Body of pancreas (tissue), 4 donors: ENCODE measurements around the gene AIF1. TPM values are rescaled to one million over a fixed set of nuclear protein-coding genes. Genes with fewer than 3 reads are reported as not detected.

Experiments used
- ATAC-seq: fragments of 150-250 bp; one replicate; pipeline ENCODE4 v1.9.1; 2016
- DNase-seq, 4 donors: peaks; one replicate each; pipeline ENCODE4 v3.0.0-alpha.2; 2019
- H3K27ac ChIP-seq, 4 donors: fragments of 200-600 bp; sonication (generic); 1 replicate in 3 of 4; 2 replicates in 1 of 4; pipeline versions ENCODE4 v1.5.1 to v1.6.1; 2016 to 2019; ENCODE audit warnings: mild to moderate bottlenecking in 1 of 4, mixed read lengths in 1 of 4, moderate library complexity in 1 of 4
- H3K27me3 ChIP-seq, 2 donors: fragments of 200-600 bp; sonication (generic); one replicate each; pipeline ENCODE4 v1.6.0; 2016; ENCODE audit warnings: mild to moderate bottlenecking in 1 of 2
- H3K36me3 ChIP-seq, 2 donors: fragments of 200-600 bp; sonication (generic); replicated peaks in 1 of 2; 2 replicates each; pipeline ENCODE4 v1.5.1; 2016; ENCODE audit warnings: low read depth in 2 of 2; ENCODE audit not compliant: insufficient read depth in 1 of 2
- H3K4me1 ChIP-seq: fragments of 200-600 bp; sonication (generic); one replicate; pipeline ENCODE4 v1.6.0; 2016
- H3K4me3 ChIP-seq, 2 donors: fragments of 200-600 bp; sonication (generic); 1 replicate in 1 of 2; 2 replicates in 1 of 2; pipeline ENCODE4 v1.5.1; 2016 to 2019
- H3K9me3 ChIP-seq, 3 donors: fragments of 200-600 bp; sonication (generic); 1 replicate in 2 of 3; 2 replicates in 1 of 3; pipeline ENCODE4 v1.5.1; 2016
- POLR2A ChIP-seq, 3 donors: fragments of 450-650 bp; IDR thresholded peaks; one replicate each; pipeline ENCODE4 v1.6.1; 2016; ENCODE audit warnings: antibody characterized with exemption in 3 of 3, mild to moderate bottlenecking in 2 of 3
- WGBS, 2 donors: methylation state at CpG; one replicate each; pipeline ENCODE4 v1.1.5; 2017; 5-methylcytosine and 5-hydroxymethylcytosine counted together
- intact Hi-C: fragments of 100-400 bp; cut with DNase I; formaldehyde crosslinking; loops from one replicate; pipeline ENCODE4 v1.15.1; 2023
- total RNA-seq, 2 donors: library from RNA; depleted of rRNA; stranded (reverse); fragments of >200 nt; gene quantifications; one replicate each; pipeline ENCODE4 v1.1.0, GENCODE V29; 2016
- TF ChIP-seq, protein P1 (sequence below), 7 experiments: fragments of 450-650 bp in 4 of 7; fragments of 200-600 bp in 3 of 7; sonication (generic) in 3 of 7; IDR thresholded peaks; one replicate each; pipeline ENCODE4 v1.5.1; 2016 to 2019; ENCODE audit warnings: antibody characterized with exemption in 7 of 7

Gene AIF1
- total RNA-seq, 2 donors from 2014 or later, result 2.3 to 7.3 TPM

DNA sequence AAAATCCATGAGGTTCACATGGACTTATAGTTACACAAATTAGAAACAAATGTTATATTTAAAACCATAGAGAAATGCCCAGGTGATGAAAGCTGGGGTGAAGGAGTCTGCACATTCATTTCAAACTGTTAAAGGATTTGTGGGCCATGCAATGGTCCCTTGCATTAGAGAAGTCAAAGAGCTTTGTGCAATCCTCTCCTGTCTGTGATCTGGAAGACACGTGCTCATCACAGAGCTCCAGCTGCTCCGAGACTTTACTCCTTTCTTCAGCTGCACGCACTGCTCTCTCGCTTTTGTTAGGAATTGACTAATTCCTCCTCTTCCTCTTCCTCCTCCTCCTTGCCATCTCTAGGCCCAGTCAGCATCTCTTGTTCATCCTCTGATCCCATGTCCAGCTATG is 4.1 kb upstream of the AIF1 start:
- H3K9me3 ChIP-seq, result no peaks in the 10 kb centered on the region
- no peak overlapping the region for H3K4me3 ChIP-seq
- no peaks in the 10 kb centered on the region for H3K36me3 ChIP-seq
- no peaks in the 10 kb centered on the region for H3K27me3 ChIP-seq
- 79 to 88% methylated on average over 4 of the region's 4 CpGs for WGBS, 2 donors
- H3K27ac ChIP-seq, result no peak overlapping the region
- intact Hi-C loops, result no loop called here
- no peak for TF ChIP-seq POLR2A (IDR thresholded peaks at IDR 0.05)
- TF ChIP-seq, protein P1, sequence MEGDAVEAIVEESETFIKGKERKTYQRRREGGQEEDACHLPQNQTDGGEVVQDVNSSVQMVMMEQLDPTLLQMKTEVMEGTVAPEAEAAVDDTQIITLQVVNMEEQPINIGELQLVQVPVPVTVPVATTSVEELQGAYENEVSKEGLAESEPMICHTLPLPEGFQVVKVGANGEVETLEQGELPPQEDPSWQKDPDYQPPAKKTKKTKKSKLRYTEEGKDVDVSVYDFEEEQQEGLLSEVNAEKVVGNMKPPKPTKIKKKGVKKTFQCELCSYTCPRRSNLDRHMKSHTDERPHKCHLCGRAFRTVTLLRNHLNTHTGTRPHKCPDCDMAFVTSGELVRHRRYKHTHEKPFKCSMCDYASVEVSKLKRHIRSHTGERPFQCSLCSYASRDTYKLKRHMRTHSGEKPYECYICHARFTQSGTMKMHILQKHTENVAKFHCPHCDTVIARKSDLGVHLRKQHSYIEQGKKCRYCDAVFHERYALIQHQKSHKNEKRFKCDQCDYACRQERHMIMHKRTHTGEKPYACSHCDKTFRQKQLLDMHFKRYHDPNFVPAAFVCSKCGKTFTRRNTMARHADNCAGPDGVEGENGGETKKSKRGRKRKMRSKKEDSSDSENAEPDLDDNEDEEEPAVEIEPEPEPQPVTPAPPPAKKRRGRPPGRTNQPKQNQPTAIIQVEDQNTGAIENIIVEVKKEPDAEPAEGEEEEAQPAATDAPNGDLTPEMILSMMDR (IDR thresholded peaks at IDR 0.05), result no peak
- ATAC-seq (no peak), DNase-seq (no peak)
- no peaks in the 10 kb centered on the region for H3K4me1 ChIP-seq

DNA sequence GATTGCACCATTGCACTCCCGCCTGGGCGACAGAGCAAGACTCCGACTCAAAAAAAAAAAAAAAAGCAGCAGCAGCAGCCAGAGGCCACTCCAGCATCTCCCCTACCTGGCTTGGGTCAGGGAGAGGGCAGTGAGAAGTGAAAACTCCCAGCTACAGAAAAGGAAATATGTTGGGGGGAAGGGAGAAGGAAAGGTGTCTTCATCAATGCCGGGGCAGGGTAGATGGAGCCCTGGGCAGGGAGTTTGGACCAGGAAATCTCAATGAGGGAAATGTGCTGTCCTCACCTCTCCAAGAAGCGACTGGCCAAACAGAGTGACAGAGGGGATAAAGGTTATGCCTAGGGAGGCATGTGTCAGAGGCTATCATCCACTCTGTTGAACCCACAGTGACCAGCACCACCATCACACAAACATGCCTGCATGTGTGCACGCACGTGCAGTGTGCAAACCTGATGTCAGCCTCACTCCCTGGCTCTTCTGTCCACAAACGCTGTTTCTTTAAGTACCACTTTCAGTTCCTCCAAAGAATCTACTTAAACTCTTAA is 887 bp upstream of the AIF1 start:
- Histone ChIP-seq H3K4me1 (no peaks in the 10 kb centered on the region), H3K4me3 (no peak overlapping the region), H3K27me3 (no peaks in the 10 kb centered on the region), H3K36me3 (no peaks in the 10 kb centered on the region), H3K27ac (peak overlapping the region in 1 of 4 donors; percentile 52), H3K9me3 (no peaks in the 10 kb centered on the region)
- TF ChIP-seq, protein P1 (IDR thresholded peaks at IDR 0.05), result no peak
- no peak for TF ChIP-seq POLR2A (IDR thresholded peaks at IDR 0.05)
- intact Hi-C loops, result no loop called here
- ATAC-seq (no peak), DNase-seq (peak in 1 of 4 donors; percentile 18)
- 71 to 77% methylated on average over 8 of the region's 8 CpGs for WGBS, 2 donors

DNA sequence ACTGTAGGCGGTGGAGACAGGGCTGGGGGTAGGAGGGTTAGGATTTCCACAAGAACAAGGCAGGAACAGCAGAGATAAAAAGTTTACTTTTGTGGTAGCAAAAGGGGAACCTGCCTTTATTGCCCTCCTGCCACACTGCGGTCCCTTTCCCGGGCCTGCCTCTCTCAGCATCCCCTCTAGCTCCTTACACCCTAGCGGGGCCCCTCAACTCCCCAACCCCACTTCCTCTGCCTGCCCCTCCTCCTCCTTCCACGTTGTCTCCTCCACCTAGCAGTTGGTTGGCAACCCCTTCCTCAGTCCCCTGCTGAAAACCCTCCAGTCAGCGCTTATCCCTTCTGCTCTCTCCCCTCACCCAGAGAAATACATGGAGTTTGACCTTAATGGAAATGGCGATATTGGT is 714 bp downstream of the AIF1 start:
- no peaks in the 10 kb centered on the region for H3K27me3 ChIP-seq
- peaks cover 4% of the 10 kb centered on the region for H3K4me1 ChIP-seq
- intact Hi-C loops, result no loop called here
- no peak overlapping the region for H3K4me3 ChIP-seq
- no peak for DNase-seq
- H3K27ac ChIP-seq, result peak overlapping the region in 1 of 4 donors; percentile 53
- no peak for ATAC-seq
- H3K36me3 ChIP-seq, result no peaks in the 10 kb centered on the region
- no peak for TF ChIP-seq POLR2A (IDR thresholded peaks at IDR 0.05)
- TF ChIP-seq, protein P1 (IDR thresholded peaks at IDR 0.05), result no peak
- no peaks in the 10 kb centered on the region for H3K9me3 ChIP-seq
- WGBS, 2 donors, result 69 to 73% methylated on average over 7 of the region's 7 CpGs

DNA sequence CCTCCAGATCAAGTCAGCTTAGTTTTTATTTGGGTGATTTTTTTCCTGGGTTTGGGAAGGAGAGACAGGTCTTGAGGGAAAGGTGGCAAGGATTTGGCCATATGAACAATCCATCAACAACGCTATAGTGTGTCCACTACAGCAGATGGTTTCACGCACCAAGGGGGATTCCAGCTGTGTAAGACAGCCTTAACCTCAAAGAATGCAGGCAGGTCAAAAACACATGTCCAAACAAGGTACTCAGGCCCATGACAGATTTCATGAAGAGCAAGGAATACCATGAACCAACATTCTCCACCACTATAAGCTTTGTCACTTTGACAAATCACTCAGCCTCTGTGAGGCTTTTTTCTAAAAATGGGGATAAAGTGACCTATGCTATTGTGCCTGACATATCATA is 2.0 kb downstream of the AIF1 start:
- no peaks in the 10 kb centered on the region for H3K36me3 ChIP-seq
- H3K4me1 ChIP-seq, result peaks cover 13% of the 10 kb centered on the region
- DNase-seq (no peak), ATAC-seq (no peak)
- no peak overlapping the region for H3K27ac ChIP-seq
- no peaks in the 10 kb centered on the region for H3K9me3 ChIP-seq
- intact Hi-C loops, result no loop called here
- TF ChIP-seq POLR2A (IDR thresholded peaks at IDR 0.05), result no peak
- TF ChIP-seq, protein P1 (IDR thresholded peaks at IDR 0.05), result no peak
- no peaks in the 10 kb centered on the region for H3K27me3 ChIP-seq
- H3K4me3 ChIP-seq, result no peak overlapping the region
- 79 to 83% methylated on average over 2 of the region's 2 CpGs for WGBS, 2 donors
